Tibial artery (tissue), 4 donors: ENCODE data around the gene ELP1.

Source experiments
- DNase-seq, 2 donors: peaks; one replicate each; pipeline ENCODE4 v3.0.0-alpha.2; 2019
- H3K27ac ChIP-seq, 2 donors: fragments of 200-600 bp; sonication (generic) in 1 of 2; 1 replicate in 1 of 2; 2 replicates in 1 of 2; pipeline ENCODE4 v1.5.1; 2018 to 2019; ENCODE audit warnings: mild to moderate bottlenecking in 1 of 2
- H3K27me3 ChIP-seq, 2 donors: fragments of 200-600 bp; sonication (generic) in 1 of 2; one replicate each; pipeline versions ENCODE4 v1.5.1 to v1.6.0; 2016 to 2019
- H3K36me3 ChIP-seq, 3 donors: fragments of 200-600 bp; sonication (generic) in 2 of 3; one replicate each; pipeline ENCODE4 v1.5.1; 2016 to 2019; ENCODE audit warnings: mild to moderate bottlenecking in 2 of 3
- H3K4me1 ChIP-seq, 4 donors: fragments of 200-600 bp; sonication (generic) in 2 of 4; 1 replicate in 3 of 4; 2 replicates in 1 of 4; pipeline ENCODE4 v1.5.1; 2016 to 2019
- H3K4me3 ChIP-seq, 2 donors: fragments of 200-600 bp; sonication (generic) in 1 of 2; 1 replicate in 1 of 2; 2 replicates in 1 of 2; pipeline ENCODE4 v1.5.1; 2018 to 2019; ENCODE audit warnings: mild to moderate bottlenecking in 2 of 2
- H3K9me3 ChIP-seq, 3 donors: fragments of 200-600 bp; sonication (generic) in 1 of 3; one replicate each; pipeline ENCODE4 v1.5.1; 2016 to 2019
- CTCF ChIP-seq, 2 experiments: fragments of 200-600 bp in 1 of 2; fragments of 450-650 bp in 1 of 2; IDR thresholded peaks; one replicate each; pipeline ENCODE4 v1.5.1; 2017 to 2019; ENCODE audit warnings: antibody characterized with exemption in 2 of 2, mild to moderate bottlenecking in 1 of 2, moderate library complexity in 1 of 2
- intact Hi-C: fragments of 100-400 bp; cut with DNase I; formaldehyde crosslinking; loops from one replicate; pipeline ENCODE4 v1.15.0; 2023; ENCODE audit warnings: low total_unique reads

Gene ELP1

GRCh38 chr9:108910914-108911313 lies 23.0 kb downstream of the ELP1 start:
- H3K27ac ChIP-seq = no peak overlapping the region
- no peak for TF ChIP-seq CTCF (IDR thresholded peaks at IDR 0.05)
- no peak for DNase-seq
- intact Hi-C loops = no loop called here
- no peaks in the 10 kb centered on the region for H3K27me3 ChIP-seq
- no peaks in the 10 kb centered on the region for H3K9me3 ChIP-seq
- H3K4me3 ChIP-seq = no peak overlapping the region
- no peaks in the 10 kb centered on the region for H3K4me1 ChIP-seq
- peaks cover 81 to 96% (median 85%) of the 10 kb centered on the region in 3 donors for H3K36me3 ChIP-seq

GRCh38 chr9:108910402-108910801 lies 23.5 kb downstream of the ELP1 start:
- H3K4me1 ChIP-seq = no peaks in the 10 kb centered on the region
- H3K4me3 ChIP-seq = no peak overlapping the region
- DNase-seq = no peak
- no peaks in the 10 kb centered on the region for H3K9me3 ChIP-seq
- no peaks in the 10 kb centered on the region for H3K27me3 ChIP-seq
- no peak for TF ChIP-seq CTCF (IDR thresholded peaks at IDR 0.05)
- H3K36me3 ChIP-seq = peaks cover 81 to 96% (median 85%) of the 10 kb centered on the region in 3 donors
- no peak overlapping the region for H3K27ac ChIP-seq
- intact Hi-C loops = no loop called here

GRCh38 chr9:108905494-108905893 lies 28.4 kb downstream of the ELP1 start:
- DNase-seq = no peak
- intact Hi-C loops = no loop called here
- Histone ChIP-seq H3K36me3 (peaks cover 91 to 100% (median 94%) of the 10 kb centered on the region in 3 donors), H3K9me3 (no peaks in the 10 kb centered on the region), H3K4me3 (no peak overlapping the region), H3K4me1 (no peaks in the 10 kb centered on the region), H3K27me3 (no peaks in the 10 kb centered on the region), H3K27ac (no peak overlapping the region)
- no peak for TF ChIP-seq CTCF (IDR thresholded peaks at IDR 0.05)

GRCh38 chr9:108904161-108904560 lies 29.8 kb downstream of the ELP1 start:
- no peak for DNase-seq
- H3K27ac ChIP-seq = no peak overlapping the region
- no peaks in the 10 kb centered on the region for H3K9me3 ChIP-seq
- H3K4me1 ChIP-seq = no peaks in the 10 kb centered on the region
- intact Hi-C loops = no loop called here
- H3K4me3 ChIP-seq = no peak overlapping the region
- H3K27me3 ChIP-seq = no peaks in the 10 kb centered on the region
- peaks cover 88 to 100% (median 92%) of the 10 kb centered on the region in 3 donors for H3K36me3 ChIP-seq
- no peak for TF ChIP-seq CTCF (IDR thresholded peaks at IDR 0.05)

- Histone ChIP-seq H3K27ac (no peak overlapping the region), H3K4me3 (no peak overlapping the region), H3K9me3 (no peaks in the 10 kb centered on the region), H3K27me3 (no peaks in the 10 kb centered on the region), H3K36me3 (peaks cover 90 to 100% (median 92%) of the 10 kb centered on the region in 3 donors), H3K4me1 (no peaks in the 10 kb centered on the region)
- intact Hi-C loops = no loop called here
- no peak for TF ChIP-seq CTCF (IDR thresholded peaks at IDR 0.05)
- no peak for DNase-seq
Measured at GRCh38 chr9:108903420-108904103, 30.4 kb downstream of the ELP1 start.
